ENCODE results near the gene BIN2. TPM values are rescaled to one million over a fixed set of nuclear protein-coding genes. Genes with fewer than 3 reads are reported as not detected.
A peak's percentile ranks its signal among the peaks of the same experiment; 100 is the strongest.
"Not testable (repeated sequence)": the region's sequence is repeated elsewhere in the genome, so short reads cannot be mapped to it uniquely, and the experiment has no call there.

Gene BIN2
- total RNA-seq, 3 donors from 2014 or later, result 2.3 to 7.6 (median 6.2) TPM

DNA sequence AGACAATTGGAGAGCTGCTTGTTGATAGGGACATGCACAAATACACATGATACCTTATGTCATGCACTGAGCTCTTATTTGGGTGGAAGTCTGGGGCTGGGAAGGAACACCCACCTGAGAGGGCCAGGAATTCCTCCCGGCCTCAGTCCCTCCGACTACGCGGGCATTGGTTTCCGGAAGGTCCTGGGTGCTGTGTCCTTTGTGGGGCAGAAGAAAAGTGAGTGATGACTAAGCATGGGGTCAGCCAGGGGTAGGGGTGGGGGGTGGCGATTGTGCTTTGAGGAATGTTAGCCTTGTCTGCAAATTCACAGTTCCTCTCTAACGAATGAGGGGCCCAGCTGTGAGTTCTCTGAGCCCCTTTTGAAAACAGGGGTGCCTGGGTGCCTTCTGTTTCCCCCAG lies 21.7 kb upstream of the BIN2 start:
- H3K27ac ChIP-seq, result no peak overlapping the region
- no peaks in the 10 kb centered on the region for H3K27me3 ChIP-seq
- intact Hi-C loops (cut with DNase I; ENCODE audit: low total_unique reads), result loop anchor here (1.0 to 10.0 kb wide), 2 partner anchors 27 to 231 kb away; no protein-coding TSS in a partner anchor
- no peaks in the 10 kb centered on the region for H3K9me3 ChIP-seq
- H3K4me3 ChIP-seq, result no peak overlapping the region
- H3K36me3 ChIP-seq, result no peaks in the 10 kb centered on the region
- no peak for DNase-seq (ENCODE audit: low spot score in 2 of 2)
- no peaks in the 10 kb centered on the region for H3K4me1 ChIP-seq
- TF ChIP-seq, protein P1, sequence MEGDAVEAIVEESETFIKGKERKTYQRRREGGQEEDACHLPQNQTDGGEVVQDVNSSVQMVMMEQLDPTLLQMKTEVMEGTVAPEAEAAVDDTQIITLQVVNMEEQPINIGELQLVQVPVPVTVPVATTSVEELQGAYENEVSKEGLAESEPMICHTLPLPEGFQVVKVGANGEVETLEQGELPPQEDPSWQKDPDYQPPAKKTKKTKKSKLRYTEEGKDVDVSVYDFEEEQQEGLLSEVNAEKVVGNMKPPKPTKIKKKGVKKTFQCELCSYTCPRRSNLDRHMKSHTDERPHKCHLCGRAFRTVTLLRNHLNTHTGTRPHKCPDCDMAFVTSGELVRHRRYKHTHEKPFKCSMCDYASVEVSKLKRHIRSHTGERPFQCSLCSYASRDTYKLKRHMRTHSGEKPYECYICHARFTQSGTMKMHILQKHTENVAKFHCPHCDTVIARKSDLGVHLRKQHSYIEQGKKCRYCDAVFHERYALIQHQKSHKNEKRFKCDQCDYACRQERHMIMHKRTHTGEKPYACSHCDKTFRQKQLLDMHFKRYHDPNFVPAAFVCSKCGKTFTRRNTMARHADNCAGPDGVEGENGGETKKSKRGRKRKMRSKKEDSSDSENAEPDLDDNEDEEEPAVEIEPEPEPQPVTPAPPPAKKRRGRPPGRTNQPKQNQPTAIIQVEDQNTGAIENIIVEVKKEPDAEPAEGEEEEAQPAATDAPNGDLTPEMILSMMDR (IDR thresholded peaks at IDR 0.05), result no peak
- TF ChIP-seq POLR2AphosphoS5 (IDR thresholded peaks at IDR 0.05) (no peak), POLR2A (IDR thresholded peaks at IDR 0.05) (no peak)

DNA sequence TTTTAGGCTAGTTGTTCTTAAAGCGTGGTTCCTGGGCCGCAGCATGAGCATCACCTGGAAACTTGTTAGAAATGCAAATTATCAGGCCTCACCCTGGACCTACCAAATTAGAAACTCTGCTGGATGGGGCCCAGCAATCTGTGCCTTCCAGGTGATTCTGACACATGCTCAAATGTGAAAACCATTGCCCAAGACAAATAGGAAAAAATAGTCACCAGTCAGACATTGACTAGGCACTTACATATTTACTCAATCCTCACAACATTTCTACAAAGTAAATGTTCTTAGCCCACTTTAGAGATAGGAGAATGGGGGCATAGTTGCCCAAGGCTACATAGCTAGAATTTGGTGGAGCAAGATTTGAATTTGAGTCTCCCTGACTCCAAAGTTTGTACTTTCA lies 19.2 kb upstream of the BIN2 start:
- Histone ChIP-seq H3K36me3 (no peaks in the 10 kb centered on the region), H3K27me3 (no peaks in the 10 kb centered on the region), H3K27ac (no peak overlapping the region), H3K4me3 (no peak overlapping the region), H3K4me1 (no peaks in the 10 kb centered on the region), H3K9me3 (no peaks in the 10 kb centered on the region)
- no peak for TF ChIP-seq POLR2A (IDR thresholded peaks at IDR 0.05)
- TF ChIP-seq POLR2AphosphoS5 (IDR thresholded peaks at IDR 0.05), result no peak
- TF ChIP-seq, protein P1 (IDR thresholded peaks at IDR 0.05), result no peak
- intact Hi-C loops (cut with DNase I; ENCODE audit: low total_unique reads), result loop anchor here (5.0 to 10.0 kb wide), 2 partner anchors 71 to 228 kb away; partner anchors contain the start of gene SMAGP
- no peak for DNase-seq (ENCODE audit: low spot score in 2 of 2)

DNA sequence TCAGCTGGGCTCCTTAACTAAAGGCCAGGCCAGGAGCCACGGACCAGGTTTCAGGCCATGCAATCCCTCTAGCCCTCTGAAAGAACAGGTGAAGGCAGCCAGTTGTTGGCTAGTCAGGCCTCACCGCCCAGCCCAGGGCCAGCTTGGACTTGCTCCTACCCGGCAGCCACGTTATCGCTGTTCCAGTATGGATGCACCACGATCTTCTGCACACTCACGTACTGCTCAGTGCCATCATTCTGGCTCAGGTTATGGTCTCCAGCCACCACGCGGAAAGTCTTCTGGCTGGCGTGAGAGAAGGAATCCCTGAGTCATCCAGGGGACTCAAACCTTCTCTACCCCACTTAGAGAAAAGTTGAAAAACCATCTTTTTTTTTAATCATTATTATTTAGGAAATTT lies 18.4 kb upstream of the BIN2 start:
- intact Hi-C loops (cut with DNase I; ENCODE audit: low total_unique reads), result loop anchor here (5.0 to 10.0 kb wide), 2 partner anchors 70 to 228 kb away; partner anchors contain the start of gene SMAGP
- no peak for DNase-seq (ENCODE audit: low spot score in 2 of 2)

DNA sequence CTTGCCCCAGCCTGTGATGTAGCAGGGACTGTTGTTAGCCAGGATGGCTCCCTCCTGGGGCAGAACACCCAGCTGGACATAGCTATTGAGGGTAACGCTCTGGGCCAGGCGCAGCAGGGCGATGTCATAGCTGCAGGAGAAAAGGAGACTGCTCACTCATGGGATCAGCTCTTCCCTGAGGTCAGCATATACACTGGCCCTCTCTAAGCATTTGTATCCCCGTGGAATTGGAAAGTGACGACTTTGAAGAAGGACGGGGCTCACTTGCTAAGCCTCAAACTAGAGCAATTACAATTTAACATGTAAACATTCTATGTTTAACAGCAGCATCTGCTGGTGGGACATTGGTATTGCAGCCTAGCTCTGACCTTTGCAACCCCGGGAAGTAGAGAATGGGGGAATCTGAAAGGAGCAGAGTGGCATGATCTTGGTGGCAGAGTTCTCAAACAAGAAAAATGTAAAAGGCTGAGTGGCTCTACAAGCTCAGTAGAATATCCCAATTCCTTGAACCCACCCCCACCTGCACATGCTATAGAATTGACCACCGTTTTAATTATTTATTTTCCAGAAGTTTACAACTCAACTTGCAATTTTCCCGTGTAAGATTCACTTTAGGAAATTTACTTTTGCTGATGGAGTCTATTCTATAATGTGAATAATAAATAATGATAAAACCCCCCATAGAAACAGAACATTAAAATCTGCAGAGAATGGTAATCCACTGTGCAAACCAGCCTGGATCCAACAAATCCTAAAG lies 17.5 kb upstream of the BIN2 start:
- Histone ChIP-seq H3K27me3 (no peaks in the 10 kb centered on the region), H3K4me1 (no peaks in the 10 kb centered on the region), H3K27ac (peak overlapping the region; percentile 16 to 40), H3K36me3 (no peaks in the 10 kb centered on the region), H3K9me3 (no peaks in the 10 kb centered on the region), H3K4me3 (peak overlapping the region in 2 of 3 donors; percentile 16 to 53)
- peak; percentile 58 to 60 for DNase-seq (ENCODE audit: low spot score in 2 of 2)
- TF ChIP-seq POLR2A (IDR thresholded peaks at IDR 0.05) (no peak), POLR2AphosphoS5 (IDR thresholded peaks at IDR 0.05) (peak in 2 of 3 donors; percentile 48 to 57)
- TF ChIP-seq, protein P1 (IDR thresholded peaks at IDR 0.05), result peak; percentile 98 to 99 (median 98)
- intact Hi-C loops (cut with DNase I; ENCODE audit: low total_unique reads), result loop anchor here (5.0 to 10.0 kb wide), 2 partner anchors 69 to 227 kb away; partner anchors contain the start of gene SMAGP

More for the DNA sequence above, 18.4 kb upstream of the BIN2 start:
- H3K27me3 ChIP-seq, result no peaks in the 10 kb centered on the region
- TF ChIP-seq, protein P1 (IDR thresholded peaks at IDR 0.05), result no peak
- no peak for TF ChIP-seq POLR2A (IDR thresholded peaks at IDR 0.05)
- no peak overlapping the region for H3K27ac ChIP-seq
- no peaks in the 10 kb centered on the region for H3K9me3 ChIP-seq
- H3K4me1 ChIP-seq, result no peaks in the 10 kb centered on the region
- no peaks in the 10 kb centered on the region for H3K36me3 ChIP-seq
- no peak overlapping the region for H3K4me3 ChIP-seq

DNA sequence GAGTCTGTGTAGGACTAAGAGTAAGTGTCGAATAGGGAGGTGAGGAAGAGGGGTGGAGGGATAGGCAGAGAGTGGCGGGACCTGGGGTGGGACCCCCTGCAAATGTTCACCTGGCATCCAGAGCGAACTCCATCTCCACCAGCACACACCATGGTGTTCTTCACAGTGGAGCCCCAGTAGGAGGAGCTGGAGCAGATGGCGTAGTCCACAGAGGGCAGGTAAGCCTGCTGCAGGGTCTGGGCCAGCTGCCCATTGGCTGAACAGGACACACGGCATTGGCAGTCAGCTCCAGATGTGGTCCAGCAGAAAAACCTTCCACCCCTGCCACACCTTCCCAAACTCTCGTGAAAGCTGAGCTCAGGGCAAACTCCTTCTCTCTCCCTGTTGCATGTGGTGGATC lies 15.8 kb upstream of the BIN2 start:
- Histone ChIP-seq H3K27ac (no peak overlapping the region), H3K36me3 (no peaks in the 10 kb centered on the region), H3K4me1 (no peaks in the 10 kb centered on the region), H3K9me3 (no peaks in the 10 kb centered on the region), H3K4me3 (no peak overlapping the region), H3K27me3 (no peaks in the 10 kb centered on the region)
- DNase-seq (ENCODE audit: low spot score in 2 of 2), result no peak
- intact Hi-C loops (cut with DNase I; ENCODE audit: low total_unique reads), result loop anchor here (5.0 to 10.0 kb wide), 2 partner anchors 67 to 225 kb away; partner anchors contain the start of gene SMAGP
- TF ChIP-seq POLR2A (IDR thresholded peaks at IDR 0.05) (no peak), POLR2AphosphoS5 (IDR thresholded peaks at IDR 0.05) (no peak)
- TF ChIP-seq, protein P1 (IDR thresholded peaks at IDR 0.05), result no peak

DNA sequence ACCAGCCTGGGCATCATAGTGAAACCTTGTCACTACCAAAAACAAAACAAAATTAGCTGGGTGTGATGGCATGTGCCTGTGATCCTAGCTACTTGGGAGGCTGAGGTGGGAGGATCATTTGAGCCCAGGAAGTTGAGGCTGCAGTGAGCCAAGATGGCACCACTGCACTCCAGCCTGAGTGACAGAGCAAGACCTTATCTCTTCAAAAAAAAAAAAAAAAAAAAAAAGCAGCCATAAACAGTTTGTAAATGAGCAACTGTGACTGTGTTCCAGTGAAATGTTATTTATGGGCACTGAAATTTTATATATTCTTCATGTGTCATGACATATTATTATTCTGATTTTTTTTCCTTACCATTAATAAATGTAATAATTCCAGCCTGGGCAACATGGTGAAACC lies 13.4 kb upstream of the BIN2 start:
- H3K36me3 ChIP-seq; DNase-seq (ENCODE audit: low spot score in 2 of 2); H3K4me3 ChIP-seq; intact Hi-C loops (cut with DNase I; ENCODE audit: low total_unique reads); H3K9me3 ChIP-seq; H3K4me1 ChIP-seq; H3K27ac ChIP-seq; H3K27me3 ChIP-seq: not testable (repeated sequence)
